HG03460 (cell line): Measurements from ENCODE around the gene BIN2.
A peak's percentile ranks its signal among the peaks of the same experiment; 100 is the strongest.

Experiments
- ATAC-seq: cut with Tn5 transposase; IDR thresholded peaks from one replicate; pipeline ENCODE4 v1.9.1; 2021; ENCODE audit not compliant: unreplicated experiment

BIN2 gene

DNA sequence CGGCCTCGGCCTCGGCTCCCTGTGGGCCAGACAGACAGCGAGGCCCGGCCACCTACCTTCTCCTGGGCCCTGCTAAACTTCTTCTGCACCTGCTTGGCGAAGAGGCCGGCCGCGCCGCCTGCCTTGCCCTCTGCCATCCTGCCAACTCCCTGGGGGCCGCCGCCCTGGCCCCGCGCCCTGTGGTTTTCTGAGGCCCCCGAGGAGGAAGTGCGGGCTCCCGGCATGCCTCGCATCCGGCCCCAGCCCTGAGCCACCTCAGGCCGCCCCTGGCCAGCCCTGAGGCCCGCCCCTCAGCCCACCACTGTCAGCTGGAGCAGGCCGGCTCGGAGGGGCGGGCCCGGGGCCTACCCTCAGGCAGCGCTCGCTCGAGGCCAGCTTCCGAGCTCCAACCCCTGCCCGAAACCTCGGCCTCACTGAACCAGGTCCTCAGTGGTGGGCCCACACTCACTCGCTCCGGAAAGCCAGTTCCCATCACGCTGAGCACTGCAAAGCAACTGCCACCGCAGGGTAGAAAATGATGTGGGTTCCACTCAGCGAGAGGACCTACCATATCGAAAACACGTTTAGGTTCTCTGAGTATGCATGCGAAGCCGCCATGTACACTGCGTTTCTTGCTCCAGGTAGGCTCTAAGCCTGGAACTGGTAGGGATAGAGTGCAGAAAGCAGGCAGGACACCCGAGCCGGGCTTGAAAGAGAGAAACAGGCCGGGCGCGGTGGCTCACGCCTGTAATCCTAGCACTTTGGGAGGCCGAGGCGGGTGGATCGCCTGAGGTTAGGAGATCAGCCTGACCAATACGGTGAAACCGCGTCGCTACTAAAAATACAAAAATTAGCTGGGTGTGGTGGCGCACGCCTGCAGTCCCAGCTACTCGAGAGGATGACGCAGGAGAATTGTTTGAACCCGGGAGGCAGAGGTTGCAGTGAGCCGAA is at the start of gene BIN2:
TSS of gene BIN2 (minus strand) at position 209 of the 930 bp plus-strand sequence. CDS start at position 137, 72 bp downstream.
- peak; percentile 60 for ATAC-seq

GRCh38 chr12:51373187-51373586 is 49.2 kb upstream of the BIN2 start:
- no peak for ATAC-seq

- no peak for ATAC-seq
These were observed 48.0 kb upstream of the BIN2 start for GRCh38 chr12:51372021-51372420.

- ATAC-seq, result no peak
These were observed 47.5 kb upstream of the BIN2 start for GRCh38 chr12:51371295-51371953.

DNA sequence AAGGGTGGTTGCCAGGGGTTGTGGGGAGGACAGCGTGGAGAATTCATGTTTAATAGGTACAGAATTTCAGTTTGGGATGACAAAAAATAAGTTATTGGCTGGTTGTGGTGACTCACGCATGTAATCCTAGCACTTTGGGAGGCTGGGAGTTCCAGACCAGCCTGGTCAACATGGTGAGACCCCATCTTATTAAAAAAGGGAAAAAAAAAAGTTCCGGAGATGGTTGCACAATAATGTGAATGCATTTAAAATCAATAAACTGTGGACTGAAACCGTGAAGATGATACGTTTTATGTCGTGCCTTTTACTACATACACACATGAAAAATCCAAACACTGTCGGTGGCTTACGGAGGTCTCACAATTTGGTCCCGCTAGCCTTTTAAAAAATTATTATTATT is 46.7 kb upstream of the BIN2 start:
- no peak for ATAC-seq

- no peak for ATAC-seq
These were observed 45.6 kb upstream of the BIN2 start for GRCh38 chr12:51369581-51369980.

GRCh38 chr12:51368640-51369517 is 44.9 kb upstream of the BIN2 start:
- peak; percentile 97 for ATAC-seq

DNA sequence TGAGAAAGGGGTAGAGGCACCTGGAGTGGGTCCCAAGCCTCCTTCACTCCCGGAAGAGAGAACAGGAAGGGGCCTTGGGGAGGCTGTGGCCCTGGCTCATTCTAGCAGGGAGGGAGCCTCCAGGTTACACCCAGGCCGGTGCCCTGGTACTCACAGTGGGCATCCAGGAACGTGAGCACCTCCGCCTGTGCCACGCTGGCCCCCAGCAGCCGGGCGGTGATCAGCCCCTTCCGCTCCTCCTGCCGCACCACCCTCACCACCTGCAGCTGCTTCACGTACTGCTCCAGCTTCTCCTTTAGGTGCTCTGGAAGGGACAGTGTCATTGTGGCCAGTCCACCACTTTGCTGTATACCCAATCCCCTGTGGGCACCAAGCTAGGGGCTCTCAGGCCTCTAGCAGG is 41.3 kb upstream of the BIN2 start:
- no peak for ATAC-seq

GRCh38 chr12:51364001-51364400 is 40.0 kb upstream of the BIN2 start:
- ATAC-seq, result no peak

GRCh38 chr12:51362747-51363342 is 38.9 kb upstream of the BIN2 start:
- ATAC-seq, result no peak

DNA sequence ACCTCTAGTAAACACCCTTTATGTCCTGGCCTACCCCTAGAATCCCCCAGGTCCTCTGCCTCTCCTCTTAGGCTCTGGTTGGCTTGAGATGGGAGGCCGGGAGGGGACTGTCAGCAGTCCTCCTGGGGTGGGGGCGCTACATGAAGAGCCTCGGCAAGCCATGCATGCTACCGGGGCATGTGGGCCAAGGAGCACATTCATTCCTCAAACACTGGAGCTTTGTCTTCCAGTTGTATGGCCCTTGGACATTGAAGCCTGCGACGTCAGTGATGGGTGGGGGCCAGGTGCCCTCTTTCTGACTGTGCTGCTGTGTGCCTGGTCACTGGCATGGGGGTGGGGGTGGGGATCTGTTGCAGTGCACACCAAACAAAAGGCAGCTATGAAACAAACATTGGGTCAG is 38.3 kb upstream of the BIN2 start:
- no peak for ATAC-seq

GRCh38 chr12:51361161-51362016 is 37.4 kb upstream of the BIN2 start:
- no peak for ATAC-seq

- no peak for ATAC-seq
These were observed 36.3 kb upstream of the BIN2 start for GRCh38 chr12:51360315-51360714.

- ATAC-seq, result no peak
These were observed 35.9 kb upstream of the BIN2 start for GRCh38 chr12:51359851-51360250.

DNA sequence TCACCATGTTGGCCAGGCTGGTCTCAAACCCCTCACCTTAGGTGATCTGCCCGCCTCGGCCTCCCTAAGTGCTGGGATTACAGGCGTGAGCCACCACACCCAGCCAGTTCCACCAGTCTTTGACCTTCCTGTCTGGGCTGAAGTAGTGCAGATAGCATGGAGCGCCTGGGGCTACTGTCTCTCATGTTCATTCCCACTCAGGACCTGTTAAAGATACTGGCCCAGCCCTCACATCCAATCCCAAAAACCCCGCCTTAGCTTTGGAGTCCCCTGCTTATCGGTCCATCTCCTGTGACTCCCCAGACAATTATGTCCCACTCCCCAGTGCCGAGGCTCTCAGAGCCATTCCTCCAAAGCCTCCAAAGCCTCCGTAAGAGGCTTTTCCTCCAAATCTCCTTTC is 34.5 kb upstream of the BIN2 start:
- no peak for ATAC-seq

DNA sequence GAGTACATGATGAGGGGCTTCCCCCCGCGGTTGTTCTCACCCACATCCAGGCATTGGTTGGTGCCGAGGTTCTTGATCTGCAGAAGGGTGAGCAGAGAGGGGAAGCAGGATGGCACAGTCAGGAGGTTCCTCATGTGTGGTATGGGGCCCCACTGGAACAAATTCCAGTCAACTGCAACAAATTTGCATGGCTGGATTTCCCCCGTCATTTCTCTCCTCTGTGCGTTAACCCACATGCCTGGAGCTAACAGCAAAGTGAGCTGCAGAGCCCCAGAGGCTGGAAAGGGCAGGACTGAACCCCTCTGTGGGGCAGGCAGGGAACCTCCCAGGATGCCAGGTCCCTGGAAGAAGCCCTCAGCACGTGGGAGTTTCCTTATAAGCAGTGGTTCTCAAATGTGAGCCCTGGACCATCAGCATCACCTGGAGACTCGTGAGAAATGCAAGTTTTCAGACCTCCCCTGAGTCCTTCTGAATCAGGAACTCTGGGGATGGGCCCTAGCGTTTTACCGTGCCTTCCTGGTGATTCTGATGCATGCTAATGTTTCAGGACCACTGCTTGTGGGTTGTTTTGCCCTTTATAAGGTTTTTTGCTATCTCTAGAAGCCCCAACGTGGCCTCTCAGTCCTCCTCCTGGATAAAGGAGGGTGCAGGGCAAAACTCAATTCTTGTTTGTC is 33.5 kb upstream of the BIN2 start:
- no peak for ATAC-seq

GRCh38 chr12:51351913-51352532 is 28.0 kb upstream of the BIN2 start:
- no peak for ATAC-seq

GRCh38 chr12:51349026-51349425 is 25.1 kb upstream of the BIN2 start:
- ATAC-seq, result no peak

GRCh38 chr12:51348116-51348515 is 24.1 kb upstream of the BIN2 start:
- ATAC-seq, result no peak
